HG03039 (cell line): ENCODE data around the gene TAOK2.

Source experiments
- ATAC-seq: cut with Tn5 transposase; IDR thresholded peaks from one replicate; pipeline ENCODE4 v1.9.1; 2021; ENCODE audit warnings: mild to moderate bottlenecking, moderate library complexity; ENCODE audit not compliant: unreplicated experiment

The TAOK2 gene

GRCh38 chr16:29962344-29962994 is 11.2 kb upstream of the TAOK2 start:
- ATAC-seq = no peak

GRCh38 chr16:29963021-29963743 is 10.5 kb upstream of the TAOK2 start:
- no peak for ATAC-seq

GRCh38 chr16:29968205-29968604 is 5.5 kb upstream of the TAOK2 start:
- no peak for ATAC-seq

DNA sequence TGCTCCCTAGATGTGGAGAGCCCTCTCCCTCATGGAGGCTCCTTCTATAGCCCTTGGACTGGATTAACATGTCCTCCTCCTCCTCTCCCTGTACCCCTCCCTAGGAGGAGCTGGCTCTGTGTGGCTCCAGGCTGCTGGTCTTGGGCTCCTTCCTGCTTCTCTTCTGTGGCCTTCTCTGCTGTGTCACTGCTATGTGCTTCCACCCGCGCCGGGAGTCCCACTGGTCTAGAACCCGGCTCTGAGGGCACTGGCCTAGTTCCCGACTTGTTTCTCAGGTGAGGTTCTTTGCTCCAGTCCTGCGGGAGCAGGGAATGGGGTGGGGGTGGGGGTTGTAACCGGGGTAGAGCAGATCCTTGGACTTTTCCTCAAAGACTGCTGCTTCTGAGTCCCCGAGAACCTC is 2.4 kb upstream of the TAOK2 start:
- no peak for ATAC-seq

DNA sequence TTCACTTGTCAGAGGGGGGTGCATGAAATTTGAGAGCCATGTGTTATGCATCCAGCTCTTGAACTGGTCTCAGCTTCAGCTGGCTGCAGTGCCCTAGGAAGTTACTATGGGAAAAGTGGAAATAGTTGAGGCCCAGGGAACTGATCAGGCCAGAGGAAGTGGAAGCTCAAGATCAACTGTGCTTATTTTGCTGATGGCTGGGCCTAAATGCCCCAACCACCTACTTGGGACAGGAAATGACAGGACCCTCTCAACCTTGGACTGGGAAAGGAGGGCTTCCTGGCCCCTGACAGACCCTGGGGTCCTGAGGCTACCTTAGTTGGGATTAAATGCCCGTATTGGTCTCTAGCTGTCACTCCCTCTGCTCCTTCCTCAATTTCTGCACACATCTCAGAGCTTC is 1.2 kb upstream of the TAOK2 start:
- no peak for ATAC-seq

- ATAC-seq = no peak
Observed at GRCh38 chr16:29972992-29973383, 680 bp upstream of the TAOK2 start.

- no peak for ATAC-seq
Observed at GRCh38 chr16:29974291-29975133, 844 bp downstream of the TAOK2 start.

GRCh38 chr16:29975134-29975538 is 1.5 kb downstream of the TAOK2 start:
- ATAC-seq = no peak

GRCh38 chr16:29975811-29976511 is 2.3 kb downstream of the TAOK2 start:
- no peak for ATAC-seq

GRCh38 chr16:29977063-29977825 is 3.6 kb downstream of the TAOK2 start:
- ATAC-seq = no peak

DNA sequence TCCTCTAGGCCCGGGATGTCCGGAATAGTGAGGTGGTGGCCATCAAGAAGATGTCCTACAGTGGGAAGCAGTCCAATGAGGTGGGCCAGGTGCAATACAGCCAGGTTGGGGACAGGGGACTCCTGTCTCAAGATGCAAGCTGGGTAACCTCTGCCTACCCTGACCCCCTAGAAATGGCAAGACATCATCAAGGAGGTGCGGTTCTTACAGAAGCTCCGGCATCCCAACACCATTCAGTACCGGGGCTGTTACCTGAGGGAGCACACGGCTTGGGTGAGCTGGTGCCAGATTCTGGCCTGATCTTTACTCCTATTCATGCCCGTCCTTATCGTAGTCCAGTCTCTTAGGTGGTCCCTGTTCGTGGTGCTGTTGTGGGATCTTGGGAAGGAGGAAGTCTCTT is 4.4 kb downstream of the TAOK2 start:
- ATAC-seq = no peak

DNA sequence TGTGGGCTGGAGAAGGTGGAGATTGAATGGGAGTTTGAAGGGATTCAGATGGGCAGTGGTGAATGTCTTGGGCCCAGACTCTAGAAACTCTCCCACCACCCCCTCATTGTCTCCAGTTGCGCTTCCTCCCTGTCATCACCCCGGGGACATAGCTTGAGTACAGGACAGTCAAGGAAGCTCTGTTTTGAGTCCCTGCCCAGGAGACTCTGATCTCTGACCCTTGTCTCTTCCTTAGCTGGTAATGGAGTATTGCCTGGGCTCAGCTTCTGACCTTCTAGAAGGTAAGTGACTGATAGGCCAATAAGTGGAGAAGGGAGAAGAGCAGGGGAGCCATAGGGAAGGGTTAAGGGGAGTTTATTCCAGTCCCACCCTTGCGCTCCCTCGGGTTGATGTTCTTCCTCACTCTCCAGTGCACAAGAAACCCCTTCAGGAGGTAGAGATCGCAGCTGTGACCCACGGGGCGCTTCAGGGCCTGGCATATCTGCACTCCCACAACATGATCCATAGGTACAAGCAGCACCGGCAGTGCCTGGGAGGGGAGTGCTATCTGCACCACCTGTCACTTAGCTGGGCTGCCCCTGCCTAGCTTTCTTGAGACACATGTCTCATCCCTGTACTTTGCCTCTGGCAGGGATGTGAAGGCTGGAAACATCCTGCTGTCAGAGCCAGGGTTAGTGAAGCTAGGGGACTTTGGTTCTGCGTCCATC is 5.0 kb downstream of the TAOK2 start:
- ATAC-seq = no peak

DNA sequence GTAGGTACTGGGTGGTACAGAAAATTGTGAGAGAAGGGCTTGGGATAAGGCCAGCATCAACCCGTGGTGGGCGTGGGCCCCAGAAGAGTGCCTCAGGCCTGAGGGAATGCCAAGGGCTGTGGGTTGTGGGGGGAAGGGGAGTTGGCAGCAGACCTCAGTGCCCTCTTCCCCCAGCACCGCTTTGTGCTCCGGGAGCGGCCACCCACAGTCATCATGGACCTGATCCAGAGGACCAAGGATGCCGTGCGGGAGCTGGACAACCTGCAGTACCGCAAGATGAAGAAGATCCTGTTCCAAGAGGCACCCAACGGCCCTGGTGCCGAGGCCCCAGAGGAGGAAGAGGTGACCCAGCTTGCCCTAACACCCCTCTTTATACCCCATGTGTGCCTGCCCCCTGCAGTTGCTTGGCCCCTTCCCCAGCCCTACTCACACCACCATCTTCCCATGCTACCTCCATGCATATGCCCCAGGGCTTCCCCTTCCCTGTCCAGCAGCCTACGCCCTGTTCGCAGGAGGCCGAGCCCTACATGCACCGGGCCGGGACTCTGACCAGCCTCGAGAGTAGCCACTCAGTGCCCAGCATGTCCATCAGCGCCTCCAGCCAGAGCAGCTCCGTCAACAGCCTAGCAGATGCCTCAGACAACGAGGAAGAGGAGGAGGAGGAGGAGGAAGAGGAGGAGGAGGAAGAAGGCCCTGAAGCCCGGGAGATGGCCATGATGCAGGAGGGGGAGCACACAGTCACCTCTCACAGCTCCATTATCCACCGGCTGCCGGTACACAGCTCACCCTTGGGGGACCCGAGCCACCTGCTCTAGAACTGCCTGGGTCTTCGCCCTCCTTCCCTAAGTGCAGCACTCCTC is 9.1 kb downstream of the TAOK2 start:
- ATAC-seq = no peak

- no peak for ATAC-seq
Observed at GRCh38 chr16:29983420-29984136, 9.9 kb downstream of the TAOK2 start.

- no peak for ATAC-seq
Observed at GRCh38 chr16:29984137-29984763, 10.6 kb downstream of the TAOK2 start.

DNA sequence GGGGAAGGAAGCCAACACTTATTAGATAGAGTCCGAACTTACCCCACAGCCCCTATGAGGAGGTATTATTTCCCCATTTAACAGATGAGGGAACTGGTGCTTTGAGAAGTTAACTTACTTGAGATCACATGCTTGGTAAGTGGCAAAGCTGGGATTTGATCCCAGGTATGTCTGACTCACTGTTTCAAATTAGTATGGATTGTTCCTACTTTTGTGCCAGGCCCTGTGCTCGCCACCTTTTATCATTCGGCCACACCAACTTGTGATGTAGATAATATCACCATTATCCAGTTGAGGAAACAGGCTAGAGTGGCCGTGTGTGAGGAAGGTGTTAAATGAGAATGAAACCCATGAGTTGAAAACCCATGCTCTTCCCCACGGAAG is 11.1 kb downstream of the TAOK2 start:
- no peak for ATAC-seq

DNA sequence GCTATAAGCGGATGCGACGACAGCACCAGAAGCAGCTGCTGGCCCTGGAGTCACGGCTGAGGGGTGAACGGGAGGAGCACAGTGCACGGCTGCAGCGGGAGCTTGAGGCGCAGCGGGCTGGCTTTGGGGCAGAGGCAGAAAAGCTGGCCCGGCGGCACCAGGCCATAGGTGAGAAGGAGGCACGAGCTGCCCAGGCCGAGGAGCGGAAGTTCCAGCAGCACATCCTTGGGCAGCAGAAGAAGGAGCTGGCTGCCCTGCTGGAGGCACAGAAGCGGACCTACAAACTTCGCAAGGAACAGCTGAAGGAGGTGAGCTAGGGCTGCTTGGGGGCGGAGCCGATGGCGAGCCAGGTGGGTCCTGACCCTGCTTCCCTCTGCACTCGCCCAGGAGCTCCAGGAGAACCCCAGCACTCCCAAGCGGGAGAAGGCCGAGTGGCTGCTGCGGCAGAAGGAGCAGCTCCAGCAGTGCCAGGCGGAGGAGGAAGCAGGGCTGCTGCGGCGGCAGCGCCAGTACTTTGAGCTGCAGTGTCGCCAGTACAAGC is 11.7 kb downstream of the TAOK2 start:
- no peak for ATAC-seq

DNA sequence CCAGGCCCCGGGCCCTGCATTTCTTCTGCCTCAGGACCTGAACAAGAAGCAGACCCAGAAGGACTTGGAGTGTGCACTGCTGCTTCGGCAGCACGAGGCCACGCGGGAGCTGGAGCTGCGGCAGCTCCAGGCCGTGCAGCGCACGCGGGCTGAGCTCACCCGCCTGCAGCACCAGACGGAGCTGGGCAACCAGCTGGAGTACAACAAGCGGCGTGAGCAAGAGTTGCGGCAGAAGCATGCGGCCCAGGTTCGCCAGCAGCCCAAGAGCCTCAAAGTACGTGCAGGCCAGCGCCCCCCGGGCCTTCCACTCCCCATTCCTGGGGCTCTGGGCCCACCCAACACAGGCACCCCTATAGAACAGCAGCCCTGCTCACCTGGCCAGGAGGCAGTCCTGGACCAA is 12.6 kb downstream of the TAOK2 start:
- no peak for ATAC-seq
